Thoracic aorta (tissue), 2 donors: ENCODE data around the gene TARS3. TPM values are rescaled to one million over a fixed set of nuclear protein-coding genes. Genes with fewer than 3 reads are reported as not detected.
"Not testable (repeated sequence)": the region's sequence is repeated elsewhere in the genome, so short reads cannot be mapped to it uniquely, and the experiment has no call there.

Experiments used
- ATAC-seq: fragments of 150-250 bp; one replicate; pipeline ENCODE4 v1.8.0; 2017; ENCODE audit warnings: low read depth; ENCODE audit not compliant: insufficient number of reproducible peaks, low FRiP score
- DNase-seq: peaks from one replicate; pipeline ENCODE4 v3.0.0-alpha.2; 2020; ENCODE audit warnings: low spot score
- H3K27ac ChIP-seq, 2 donors: fragments of 200-600 bp; sonication (generic); 1 replicate in 1 of 2; 2 replicates in 1 of 2; pipeline ENCODE4 v1.5.1; 2016; ENCODE audit warnings: mild to moderate bottlenecking in 2 of 2, moderate library complexity in 2 of 2
- H3K27me3 ChIP-seq: fragments of 200-600 bp; sonication (generic); replicated peaks from 2 replicates; pipeline ENCODE4 v1.6.0; 2016; ENCODE audit warnings: mild to moderate bottlenecking; ENCODE audit not compliant: insufficient read depth
- H3K36me3 ChIP-seq: fragments of 200-600 bp; sonication (generic); one replicate; pipeline ENCODE4 v1.5.1; 2016
- H3K4me1 ChIP-seq, 2 donors: fragments of 200-600 bp; sonication (generic); 1 replicate in 1 of 2; 2 replicates in 1 of 2; pipeline versions ENCODE4 v1.5.1 to v1.6.0; 2016; ENCODE audit warnings: low read depth in 2 of 2, mild to moderate bottlenecking in 1 of 2; ENCODE audit not compliant: control insufficient read depth in 1 of 2
- H3K4me3 ChIP-seq: fragments of 200-600 bp; sonication (generic); 2 replicates; pipeline ENCODE4 v1.5.1; 2016; ENCODE audit warnings: mild to moderate bottlenecking
- H3K9me3 ChIP-seq: fragments of 200-600 bp; sonication (generic); 2 replicates; pipeline ENCODE4 v1.5.1; 2016
- total RNA-seq, 2 donors: library from RNA; depleted of rRNA; stranded (reverse); fragments of >200 nt; gene quantifications; one replicate each; pipeline versions ENCODE4 v1.1.0 to v1.2.3, GENCODE V29; 2016
- TF ChIP-seq, protein P1 (sequence below): fragments of 200-600 bp; sonication (generic); IDR thresholded peaks from one replicate; pipeline ENCODE4 v1.5.1; 2019; ENCODE audit warnings: antibody characterized with exemption

The TARS3 gene
- 10 to 100 TPM; 20.5 to 21.3 TPM for total RNA-seq

DNA sequence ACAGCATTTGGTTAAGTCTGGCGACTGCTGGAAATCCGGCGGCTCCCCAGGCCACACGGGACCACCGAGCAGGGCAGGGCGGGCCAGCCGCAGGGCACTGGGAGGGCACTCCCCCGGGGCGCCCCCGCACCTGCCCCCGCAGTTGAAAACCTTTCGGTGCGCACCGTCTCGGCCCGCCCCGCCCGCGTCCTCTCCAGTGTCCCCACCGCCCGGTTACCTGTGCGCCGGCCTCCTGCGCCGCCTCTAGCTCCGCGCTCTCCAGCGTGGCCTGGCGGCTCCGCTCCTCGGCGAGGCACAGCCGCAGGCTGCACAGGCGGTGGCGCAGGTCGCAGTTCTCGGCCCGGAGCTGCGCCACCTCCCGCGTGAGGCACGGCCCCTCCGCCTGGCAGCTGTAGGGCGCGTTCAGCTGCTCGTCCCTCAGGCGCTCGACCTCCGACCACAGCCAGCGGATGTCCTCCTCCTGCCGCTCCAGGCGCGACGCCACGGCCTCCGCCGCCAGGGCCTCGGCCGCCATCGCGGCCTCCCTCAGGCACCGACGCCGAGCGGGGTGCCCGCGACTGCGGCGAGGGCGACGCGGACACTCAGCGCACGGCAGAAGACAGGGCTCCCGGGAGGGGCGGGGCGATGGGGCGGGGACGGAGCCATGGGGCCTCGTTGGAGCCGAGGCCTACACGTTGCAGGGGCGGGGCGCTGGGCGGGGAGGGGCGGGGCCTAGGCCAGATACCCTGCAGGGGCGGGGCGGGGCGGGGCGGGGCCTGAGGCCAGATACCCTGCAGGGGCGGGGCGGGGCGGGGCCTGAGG lies at the start of gene TARS3:
Gene TARS3 (minus strand): TSS at position 600 of the 801 bp plus-strand sequence. CDS start 86 bp downstream, at position 514.
- H3K27ac ChIP-seq: peak within 1 kb of the TSS; percentile 87 to 88
- ATAC-seq (peak; percentile 89), DNase-seq (peak; percentile 81)
- TF ChIP-seq, protein P1, sequence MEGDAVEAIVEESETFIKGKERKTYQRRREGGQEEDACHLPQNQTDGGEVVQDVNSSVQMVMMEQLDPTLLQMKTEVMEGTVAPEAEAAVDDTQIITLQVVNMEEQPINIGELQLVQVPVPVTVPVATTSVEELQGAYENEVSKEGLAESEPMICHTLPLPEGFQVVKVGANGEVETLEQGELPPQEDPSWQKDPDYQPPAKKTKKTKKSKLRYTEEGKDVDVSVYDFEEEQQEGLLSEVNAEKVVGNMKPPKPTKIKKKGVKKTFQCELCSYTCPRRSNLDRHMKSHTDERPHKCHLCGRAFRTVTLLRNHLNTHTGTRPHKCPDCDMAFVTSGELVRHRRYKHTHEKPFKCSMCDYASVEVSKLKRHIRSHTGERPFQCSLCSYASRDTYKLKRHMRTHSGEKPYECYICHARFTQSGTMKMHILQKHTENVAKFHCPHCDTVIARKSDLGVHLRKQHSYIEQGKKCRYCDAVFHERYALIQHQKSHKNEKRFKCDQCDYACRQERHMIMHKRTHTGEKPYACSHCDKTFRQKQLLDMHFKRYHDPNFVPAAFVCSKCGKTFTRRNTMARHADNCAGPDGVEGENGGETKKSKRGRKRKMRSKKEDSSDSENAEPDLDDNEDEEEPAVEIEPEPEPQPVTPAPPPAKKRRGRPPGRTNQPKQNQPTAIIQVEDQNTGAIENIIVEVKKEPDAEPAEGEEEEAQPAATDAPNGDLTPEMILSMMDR: no peak
- H3K27me3 ChIP-seq: no peaks in the 10 kb centered on the region
- H3K36me3 ChIP-seq: peaks cover 17% of the 10 kb centered on the region
- no peaks in the 10 kb centered on the region for H3K9me3 ChIP-seq
- H3K4me3 ChIP-seq: peak within 1 kb of the TSS; percentile 97
- H3K4me1 ChIP-seq: peaks cover 9 to 11% of the 10 kb centered on the region in 2 donors

DNA sequence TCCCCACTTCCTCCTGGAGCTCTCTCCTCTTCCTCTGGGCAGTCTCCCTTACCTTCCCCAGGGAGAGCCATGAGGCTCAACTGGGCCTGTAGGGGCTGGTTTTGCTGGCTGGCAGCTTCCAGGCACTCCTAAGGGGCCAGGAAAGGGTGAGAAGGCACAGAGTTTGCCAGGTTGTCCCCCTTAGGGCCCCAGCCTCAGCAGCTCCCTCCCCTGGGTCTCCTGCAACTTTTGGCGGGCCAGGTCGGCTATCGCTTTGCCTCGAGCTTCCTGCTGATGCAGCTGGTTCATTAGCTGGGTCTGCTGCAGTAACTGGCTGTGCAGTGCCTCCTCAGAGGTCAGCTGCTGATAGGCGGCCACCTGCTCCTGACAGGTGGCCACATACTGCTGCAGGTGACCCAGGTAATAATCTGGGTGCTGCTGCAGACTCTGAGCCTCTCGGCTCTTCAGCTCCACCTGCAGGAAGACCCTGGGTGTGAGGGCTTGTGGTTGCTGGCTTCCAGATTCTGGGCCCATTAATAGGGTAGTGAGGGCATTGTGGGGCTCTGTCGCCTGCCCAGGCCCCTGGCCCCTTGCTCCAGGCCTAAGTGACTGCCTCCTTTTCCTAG lies 49.3 kb upstream of the TARS3 start:
- Histone ChIP-seq H3K4me1 (no peaks in the 10 kb centered on the region), H3K27me3 (no peaks in the 10 kb centered on the region), H3K4me3 (no peak overlapping the region), H3K36me3 (no peaks in the 10 kb centered on the region), H3K9me3 (no peaks in the 10 kb centered on the region), H3K27ac (no peak overlapping the region)
- no peak for DNase-seq
- TF ChIP-seq, protein P1: no peak
- ATAC-seq: no peak

DNA sequence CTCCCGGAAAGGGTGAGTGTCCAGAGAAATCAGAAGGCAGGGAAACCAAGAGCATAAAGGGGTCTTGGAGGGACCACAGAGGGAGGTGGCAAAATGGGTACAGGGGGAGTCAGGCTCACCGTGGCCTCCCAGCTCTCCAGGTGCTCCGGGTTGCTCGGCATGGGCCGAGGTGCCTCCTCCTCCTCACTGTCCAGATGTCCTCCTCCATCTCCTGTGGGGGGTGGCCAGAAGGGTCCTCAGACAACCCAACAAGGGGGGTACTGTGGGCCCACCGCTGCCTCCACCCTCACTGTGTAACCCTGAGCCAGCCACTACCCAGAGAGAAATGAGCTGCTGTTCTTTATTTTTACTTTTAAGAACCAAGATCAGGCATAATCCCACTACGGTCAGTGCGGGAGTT lies 48.6 kb upstream of the TARS3 start:
- ATAC-seq: no peak
- no peaks in the 10 kb centered on the region for H3K9me3 ChIP-seq
- H3K36me3 ChIP-seq: no peaks in the 10 kb centered on the region

DNA sequence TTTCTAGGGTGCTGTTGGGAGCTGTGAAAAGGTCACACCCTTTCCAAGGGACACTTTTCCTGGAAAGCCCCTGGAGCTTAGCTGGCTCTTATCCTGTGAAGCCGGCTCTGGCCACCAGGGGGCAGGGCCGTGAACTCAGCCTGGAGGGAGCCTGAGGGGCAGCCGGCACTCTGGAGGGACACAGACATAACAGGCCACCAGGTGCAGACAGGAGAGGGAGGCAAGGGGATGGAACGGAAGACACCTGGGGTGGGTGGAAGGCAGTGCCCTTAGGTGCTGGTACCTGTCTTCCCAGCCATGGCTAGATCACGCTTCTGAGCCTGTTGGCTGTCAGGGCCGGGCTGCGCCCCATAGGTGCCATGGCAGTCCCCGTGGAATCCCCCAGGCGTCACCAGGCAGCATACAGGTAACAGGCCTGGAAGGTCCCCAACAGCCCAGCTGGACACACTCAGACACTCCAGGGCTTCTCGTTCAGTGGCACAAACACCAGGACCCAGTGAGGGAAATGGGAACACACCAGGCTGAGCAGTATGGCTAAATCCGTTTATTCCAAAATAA lies 42.9 kb upstream of the TARS3 start:
- H3K27ac ChIP-seq, ATAC-seq, H3K27me3 ChIP-seq, H3K4me3 ChIP-seq, H3K9me3 ChIP-seq, H3K4me1 ChIP-seq, DNase-seq, H3K36me3 ChIP-seq: not testable (repeated sequence)

More for the DNA sequence above, 48.6 kb upstream of the TARS3 start:
- H3K4me3 ChIP-seq: no peak overlapping the region
- H3K27me3 ChIP-seq: no peaks in the 10 kb centered on the region
- no peak for DNase-seq
- H3K4me1 ChIP-seq: no peaks in the 10 kb centered on the region
- TF ChIP-seq, protein P1: no peak
- no peak overlapping the region for H3K27ac ChIP-seq

DNA sequence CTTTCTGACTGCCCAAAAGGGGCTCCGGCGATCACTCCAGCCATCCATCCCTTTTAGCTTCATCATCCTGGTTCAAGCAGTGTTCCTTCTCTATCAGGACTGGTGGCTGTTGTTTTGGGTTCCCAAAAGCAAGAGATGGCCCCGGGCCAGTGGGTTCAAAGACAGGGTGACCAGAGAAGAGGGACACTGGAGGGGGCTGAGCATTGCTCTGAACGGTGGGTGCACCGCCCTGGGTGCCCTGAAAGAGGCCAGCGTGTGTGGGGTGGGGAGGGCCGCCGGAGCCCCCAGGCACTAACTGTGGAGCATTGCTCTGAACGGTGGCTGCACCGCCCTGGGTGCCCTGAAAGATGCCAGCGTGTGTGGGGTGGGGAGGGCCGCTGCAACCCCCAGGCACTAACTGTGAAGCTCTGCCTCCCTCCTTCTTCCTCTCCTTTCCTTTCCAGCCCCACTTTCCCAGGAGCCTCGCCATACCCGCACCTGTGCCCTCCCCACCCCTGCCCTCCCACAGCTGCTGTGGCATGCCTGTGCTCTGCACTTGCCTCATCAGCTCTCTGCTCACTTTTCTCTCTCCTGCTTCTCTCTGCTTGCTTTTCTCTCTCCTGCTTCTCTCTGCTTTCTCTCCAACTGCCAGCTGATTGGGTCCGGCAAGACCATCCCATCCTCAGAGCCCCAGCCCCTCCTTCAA lies 41.6 kb upstream of the TARS3 start:
- Histone ChIP-seq H3K4me3 (no peak overlapping the region), H3K36me3 (no peaks in the 10 kb centered on the region), H3K4me1 (no peaks in the 10 kb centered on the region), H3K9me3 (no peaks in the 10 kb centered on the region), H3K27ac (no peak overlapping the region), H3K27me3 (no peaks in the 10 kb centered on the region)
- TF ChIP-seq, protein P1: no peak
- ATAC-seq (no peak), DNase-seq (no peak)

DNA sequence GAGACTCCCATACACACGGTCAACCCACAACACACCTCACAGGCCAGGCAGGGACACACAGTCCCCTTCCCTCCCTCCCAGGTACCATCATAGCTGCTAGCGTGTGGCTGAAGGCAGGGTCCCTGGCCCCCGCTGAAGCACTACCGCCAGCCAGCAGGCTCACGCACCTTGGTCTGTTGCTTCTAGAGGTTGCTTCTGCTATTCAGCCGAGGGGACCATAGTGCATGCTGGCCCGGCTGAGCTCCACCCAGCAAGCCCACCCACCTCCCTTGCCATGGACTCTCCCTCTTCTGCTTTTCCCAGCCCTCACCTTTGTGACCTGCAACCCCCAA lies 41.0 kb upstream of the TARS3 start:
- H3K4me1 ChIP-seq, ATAC-seq, H3K27ac ChIP-seq, H3K36me3 ChIP-seq, DNase-seq, H3K27me3 ChIP-seq, H3K4me3 ChIP-seq, H3K9me3 ChIP-seq: not testable (repeated sequence)

DNA sequence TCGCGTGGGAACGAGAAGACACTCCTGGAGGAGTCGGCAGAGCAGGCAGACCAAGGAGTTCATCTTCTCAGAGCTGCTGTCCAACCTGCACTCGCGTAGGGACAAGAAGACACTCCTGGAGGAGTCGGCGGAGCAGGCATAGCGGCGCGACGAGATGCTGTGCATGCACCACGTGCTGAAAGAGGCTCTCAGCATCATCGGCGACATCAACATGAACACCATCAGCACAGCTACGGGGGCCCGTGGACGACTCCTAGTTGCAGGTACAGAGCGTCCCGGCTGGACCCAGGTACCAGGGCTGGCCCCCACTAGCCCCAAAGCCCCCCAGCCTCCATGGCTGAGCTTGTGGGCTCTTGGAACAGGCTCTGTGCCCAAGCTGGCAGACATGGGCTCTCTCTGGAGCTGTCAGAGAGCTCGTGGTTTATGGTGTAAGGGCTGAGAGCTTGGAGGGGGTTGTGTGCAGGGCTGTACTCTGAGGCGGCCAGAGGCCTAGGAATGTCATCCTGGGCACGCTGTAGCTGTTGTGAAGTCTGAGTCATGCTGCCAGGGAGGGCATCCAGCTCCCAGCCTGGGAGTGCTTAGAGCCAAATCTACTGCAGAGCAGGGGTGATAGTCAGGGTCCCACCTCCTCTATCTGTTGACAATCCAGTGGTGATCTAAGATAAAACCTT lies 40.5 kb upstream of the TARS3 start:
- H3K27me3 ChIP-seq, H3K4me3 ChIP-seq, ATAC-seq, H3K9me3 ChIP-seq, DNase-seq, H3K27ac ChIP-seq, H3K4me1 ChIP-seq, H3K36me3 ChIP-seq: not testable (repeated sequence)

DNA sequence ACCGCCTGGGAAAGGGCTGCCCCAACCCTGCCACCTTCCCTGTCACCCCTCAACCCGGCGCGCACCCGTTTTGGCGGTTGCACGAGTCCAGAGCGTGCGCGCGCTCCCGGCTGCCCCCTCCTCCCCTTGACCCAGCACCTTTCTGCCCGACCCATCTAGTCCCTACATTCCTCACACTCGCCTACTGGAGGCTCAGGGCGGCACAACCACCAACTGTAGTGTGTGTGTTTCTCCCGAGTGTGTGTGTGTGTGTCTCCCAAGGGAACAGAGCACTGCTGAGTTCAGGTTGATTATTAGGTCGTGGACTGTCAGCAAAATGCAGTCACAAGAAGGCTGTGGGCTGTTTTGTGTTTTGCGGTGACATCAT lies 22.4 kb upstream of the TARS3 start:
- H3K27ac ChIP-seq, H3K27me3 ChIP-seq, H3K36me3 ChIP-seq, H3K9me3 ChIP-seq, DNase-seq, H3K4me1 ChIP-seq: not testable (repeated sequence)
- H3K4me3 ChIP-seq: peak overlapping the region; percentile 76
- ATAC-seq: peak; percentile 37
